Hematopoietic multipotent progenitor cell treated with erythropoietin and hydrocortisone succinate and interleukin-3 and kit ligand, for 6 days (in vitro differentiated cells): ENCODE measurements around the gene ZNF148.
A peak's percentile ranks its signal among the peaks of the same experiment; 100 is the strongest.

Experiments used
- DNase-seq: peaks from one replicate; pipeline ENCODE4 v3.0.0-alpha.2; 2015

The ZNF148 gene

GRCh38 chr3:125278155-125278554, 97.0 kb downstream of the ZNF148 start:
- no peak for DNase-seq

GRCh38 chr3:125271127-125271526, 104.0 kb downstream of the ZNF148 start:
- DNase-seq, result no peak

GRCh38 chr3:125267460-125267859, 107.7 kb downstream of the ZNF148 start:
- no peak for DNase-seq

GRCh38 chr3:125266971-125267370, 108.2 kb downstream of the ZNF148 start:
- no peak for DNase-seq

GRCh38 chr3:125262161-125262560, 113.0 kb downstream of the ZNF148 start:
- no peak for DNase-seq

- DNase-seq, result no peak
Observed at GRCh38 chr3:125261031-125261430, 114.1 kb downstream of the ZNF148 start.

- DNase-seq, result no peak
Observed at GRCh38 chr3:125260158-125260557, 115.0 kb downstream of the ZNF148 start.

GRCh38 chr3:125257536-125257935, 117.6 kb downstream of the ZNF148 start:
- DNase-seq, result peak; percentile 18

GRCh38 chr3:125256675-125257074, 118.5 kb downstream of the ZNF148 start:
- no peak for DNase-seq

- no peak for DNase-seq
Observed at GRCh38 chr3:125250973-125251372, 124.2 kb downstream of the ZNF148 start.

GRCh38 chr3:125246237-125246636, 128.9 kb downstream of the ZNF148 start:
- no peak for DNase-seq

- no peak for DNase-seq
Observed at GRCh38 chr3:125245521-125245920, 129.6 kb downstream of the ZNF148 start.

GRCh38 chr3:125240496-125240895, 134.6 kb downstream of the ZNF148 start:
- DNase-seq, result no peak

GRCh38 chr3:125239266-125239665, 135.9 kb downstream of the ZNF148 start:
- DNase-seq, result no peak

- no peak for DNase-seq
Observed at GRCh38 chr3:125238759-125239158, 136.4 kb downstream of the ZNF148 start.

- no peak for DNase-seq
Observed at GRCh38 chr3:125236331-125236903, 138.7 kb downstream of the ZNF148 start.

GRCh38 chr3:125234831-125235230, 140.3 kb downstream of the ZNF148 start:
- DNase-seq, result no peak

GRCh38 chr3:125232401-125232800, 142.7 kb downstream of the ZNF148 start:
- no peak for DNase-seq

GRCh38 chr3:125231895-125232294, 143.2 kb downstream of the ZNF148 start:
- DNase-seq, result no peak

- no peak for DNase-seq
Observed at GRCh38 chr3:125229707-125230106, 145.4 kb downstream of the ZNF148 start.

GRCh38 chr3:125229168-125229567, 146.0 kb downstream of the ZNF148 start:
- no peak for DNase-seq

GRCh38 chr3:125221831-125222230, 153.3 kb downstream of the ZNF148 start:
- DNase-seq, result no peak

- peak; percentile 10 for DNase-seq
Observed at GRCh38 chr3:125220727-125221429, 154.2 kb downstream of the ZNF148 start.

- no peak for DNase-seq
Observed at GRCh38 chr3:125220183-125220582, 154.9 kb downstream of the ZNF148 start.

- DNase-seq, result no peak
Observed at GRCh38 chr3:125219261-125219701, 155.8 kb downstream of the ZNF148 start.
